Muscle layer of duodenum (tissue), 2 donors: Measurements from ENCODE around the gene CYP1A2.
A peak's percentile ranks its signal among the peaks of the same experiment; 100 is the strongest.

Source experiments
- H3K27ac ChIP-seq: one replicate; pipeline ENCODE4 v1.7.0; 2013; ENCODE audit warnings: mild to moderate bottlenecking, low read length
- H3K27me3 ChIP-seq: one replicate; pipeline ENCODE4 v1.7.0; 2013; ENCODE audit warnings: low read depth, mild to moderate bottlenecking, control low read depth, low read length
- H3K36me3 ChIP-seq, 2 donors: one replicate each; pipeline ENCODE4 v1.7.0; 2013; ENCODE audit warnings: low read length in 2 of 2, control low read depth in 1 of 2, mild to moderate bottlenecking in 1 of 2; ENCODE audit not compliant: insufficient read depth in 2 of 2, control insufficient read depth in 1 of 2
- H3K4me1 ChIP-seq, 2 donors: one replicate each; pipeline ENCODE4 v1.7.0; 2013; ENCODE audit warnings: low read length in 2 of 2, mild to moderate bottlenecking in 2 of 2, control low read depth in 1 of 2, moderate library complexity in 1 of 2; ENCODE audit not compliant: insufficient read depth in 2 of 2, control insufficient read depth in 1 of 2
- H3K4me3 ChIP-seq, 2 donors: one replicate each; pipeline ENCODE4 v1.7.0; 2013; ENCODE audit warnings: low read length in 2 of 2, low read depth in 1 of 2, mild to moderate bottlenecking in 1 of 2
- H3K9me3 ChIP-seq, 2 donors: one replicate each; pipeline ENCODE4 v1.7.0; 2013; ENCODE audit warnings: low read length in 2 of 2, control low read depth in 1 of 2, mild to moderate bottlenecking in 1 of 2; ENCODE audit not compliant: control insufficient read depth in 1 of 2
- donor health status: healthy.

CYP1A2 gene

GRCh38 chr15:74793135-74794028 is 44.7 kb downstream of the CYP1A2 start:
- Histone ChIP-seq H3K9me3 (no peaks in the 10 kb centered on the region), H3K4me3 (no peak overlapping the region), H3K27ac (no peak overlapping the region), H3K36me3 (peaks cover 0 to 3% of the 10 kb centered on the region in 2 donors), H3K4me1 (peaks cover 35 to 51% of the 10 kb centered on the region in 2 donors), H3K27me3 (no peaks in the 10 kb centered on the region)

GRCh38 chr15:74794248-74794969 is 45.8 kb downstream of the CYP1A2 start:
- H3K36me3 ChIP-seq = peaks cover 3 to 11% of the 10 kb centered on the region in 2 donors
- no peaks in the 10 kb centered on the region for H3K9me3 ChIP-seq
- H3K4me3 ChIP-seq = no peak overlapping the region
- no peak overlapping the region for H3K27ac ChIP-seq
- H3K4me1 ChIP-seq = peaks cover 26 to 40% of the 10 kb centered on the region in 2 donors
- H3K27me3 ChIP-seq = no peaks in the 10 kb centered on the region

GRCh38 chr15:74794970-74795349 is 46.3 kb downstream of the CYP1A2 start:
- Histone ChIP-seq H3K4me1 (peaks cover 24 to 39% of the 10 kb centered on the region in 2 donors), H3K36me3 (peaks cover 7 to 16% of the 10 kb centered on the region in 2 donors), H3K9me3 (no peaks in the 10 kb centered on the region), H3K27me3 (no peaks in the 10 kb centered on the region), H3K4me3 (no peak overlapping the region), H3K27ac (no peak overlapping the region)

- Histone ChIP-seq H3K27ac (no peak overlapping the region), H3K27me3 (no peaks in the 10 kb centered on the region), H3K4me3 (no peak overlapping the region), H3K9me3 (no peaks in the 10 kb centered on the region), H3K4me1 (peaks cover 13 to 35% of the 10 kb centered on the region in 2 donors), H3K36me3 (peaks cover 11 to 18% of the 10 kb centered on the region in 2 donors)
Measured at GRCh38 chr15:74795966-74796625, 47.5 kb downstream of the CYP1A2 start.

- Histone ChIP-seq H3K27me3 (no peaks in the 10 kb centered on the region), H3K4me3 (no peak overlapping the region), H3K4me1 (peaks cover 4 to 11% of the 10 kb centered on the region in 2 donors), H3K36me3 (peaks cover 25 to 43% of the 10 kb centered on the region in 2 donors), H3K27ac (no peak overlapping the region), H3K9me3 (no peaks in the 10 kb centered on the region)
Measured at GRCh38 chr15:74798388-74799254, 50.0 kb downstream of the CYP1A2 start.

GRCh38 chr15:74799255-74799855 is 50.7 kb downstream of the CYP1A2 start:
- Histone ChIP-seq H3K9me3 (no peaks in the 10 kb centered on the region), H3K27me3 (no peaks in the 10 kb centered on the region), H3K36me3 (peaks cover 32 to 45% of the 10 kb centered on the region in 2 donors), H3K27ac (peak overlapping the region; percentile 29), H3K4me1 (peaks cover 4 to 11% of the 10 kb centered on the region in 2 donors), H3K4me3 (no peak overlapping the region)

- H3K27me3 ChIP-seq = no peaks in the 10 kb centered on the region
- H3K36me3 ChIP-seq = peaks cover 32 to 45% of the 10 kb centered on the region in 2 donors
- H3K4me3 ChIP-seq = no peak overlapping the region
- no peaks in the 10 kb centered on the region for H3K9me3 ChIP-seq
- H3K4me1 ChIP-seq = peaks cover 4 to 11% of the 10 kb centered on the region in 2 donors
- H3K27ac ChIP-seq = peak overlapping the region; percentile 29
Measured at GRCh38 chr15:74799856-74800558, 51.4 kb downstream of the CYP1A2 start.

- H3K4me1 ChIP-seq = peaks cover 4 to 11% of the 10 kb centered on the region in 2 donors
- H3K27ac ChIP-seq = no peak overlapping the region
- peaks cover 32 to 45% of the 10 kb centered on the region in 2 donors for H3K36me3 ChIP-seq
- no peak overlapping the region for H3K4me3 ChIP-seq
- no peaks in the 10 kb centered on the region for H3K9me3 ChIP-seq
- no peaks in the 10 kb centered on the region for H3K27me3 ChIP-seq
Measured at GRCh38 chr15:74800559-74801094, 52.0 kb downstream of the CYP1A2 start.

GRCh38 chr15:74801311-74801997 is 52.8 kb downstream of the CYP1A2 start:
- no peak overlapping the region for H3K4me3 ChIP-seq
- no peaks in the 10 kb centered on the region for H3K9me3 ChIP-seq
- peaks cover 4 to 11% of the 10 kb centered on the region in 2 donors for H3K4me1 ChIP-seq
- H3K36me3 ChIP-seq = peaks cover 32 to 45% of the 10 kb centered on the region in 2 donors
- no peak overlapping the region for H3K27ac ChIP-seq
- no peaks in the 10 kb centered on the region for H3K27me3 ChIP-seq
